ENCODE measurements around the gene SPINK14.

SPINK14 gene

GRCh38 chr5:148146487-148146886 lies 21.9 kb upstream of the SPINK14 start:
- TF ChIP-seq, protein P1, sequence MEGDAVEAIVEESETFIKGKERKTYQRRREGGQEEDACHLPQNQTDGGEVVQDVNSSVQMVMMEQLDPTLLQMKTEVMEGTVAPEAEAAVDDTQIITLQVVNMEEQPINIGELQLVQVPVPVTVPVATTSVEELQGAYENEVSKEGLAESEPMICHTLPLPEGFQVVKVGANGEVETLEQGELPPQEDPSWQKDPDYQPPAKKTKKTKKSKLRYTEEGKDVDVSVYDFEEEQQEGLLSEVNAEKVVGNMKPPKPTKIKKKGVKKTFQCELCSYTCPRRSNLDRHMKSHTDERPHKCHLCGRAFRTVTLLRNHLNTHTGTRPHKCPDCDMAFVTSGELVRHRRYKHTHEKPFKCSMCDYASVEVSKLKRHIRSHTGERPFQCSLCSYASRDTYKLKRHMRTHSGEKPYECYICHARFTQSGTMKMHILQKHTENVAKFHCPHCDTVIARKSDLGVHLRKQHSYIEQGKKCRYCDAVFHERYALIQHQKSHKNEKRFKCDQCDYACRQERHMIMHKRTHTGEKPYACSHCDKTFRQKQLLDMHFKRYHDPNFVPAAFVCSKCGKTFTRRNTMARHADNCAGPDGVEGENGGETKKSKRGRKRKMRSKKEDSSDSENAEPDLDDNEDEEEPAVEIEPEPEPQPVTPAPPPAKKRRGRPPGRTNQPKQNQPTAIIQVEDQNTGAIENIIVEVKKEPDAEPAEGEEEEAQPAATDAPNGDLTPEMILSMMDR (IDR thresholded peaks at IDR 0.05; ENCODE audit: insufficient read depth, missing control alignments) = no peak
- DNase-seq (ENCODE audit: insufficient read length, low spot score) (no peak), FAIRE-seq (no peak)

DNA sequence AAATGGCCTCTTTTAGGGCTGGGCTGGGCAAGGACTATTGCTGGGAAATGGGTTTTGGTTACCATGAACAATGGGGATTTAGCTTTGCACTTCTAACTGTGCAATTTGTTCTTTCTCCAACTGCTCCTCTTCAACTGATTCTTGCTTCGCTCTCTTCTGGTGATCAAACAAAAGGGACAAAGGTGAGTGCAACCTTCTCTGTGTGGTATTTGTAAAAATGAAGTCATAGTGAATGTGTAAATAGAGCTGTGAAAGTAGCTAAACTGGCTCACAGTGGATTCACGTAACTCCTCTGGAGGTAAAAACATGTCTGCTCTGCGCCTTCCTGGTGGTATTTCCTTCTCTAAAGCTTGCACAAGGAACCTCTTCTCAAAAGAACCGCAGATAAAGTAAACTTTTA lies 20.9 kb upstream of the SPINK14 start:
- TF ChIP-seq, protein P1 (IDR thresholded peaks at IDR 0.05; ENCODE audit: insufficient read depth, missing control alignments) = no peak
- FAIRE-seq (no peak), DNase-seq (ENCODE audit: insufficient read length, low spot score) (no peak)

- DNase-seq (ENCODE audit: insufficient read length, low spot score) = no peak
These were observed 16.5 kb upstream of the SPINK14 start for GRCh38 chr5:148151872-148152271.

GRCh38 chr5:148152781-148153180 lies 15.6 kb upstream of the SPINK14 start:
- TF ChIP-seq, protein P1 (IDR thresholded peaks at IDR 0.05; ENCODE audit: insufficient read depth, missing control alignments) = no peak
- FAIRE-seq = no peak

More at GRCh38 chr5:148151872-148152271, 16.5 kb upstream of the SPINK14 start:
- FAIRE-seq = no peak
- TF ChIP-seq, protein P1 (IDR thresholded peaks at IDR 0.05; ENCODE audit: insufficient read depth, missing control alignments) = no peak

GRCh38 chr5:148156609-148157008 lies 11.7 kb upstream of the SPINK14 start:
- TF ChIP-seq, protein P1 (IDR thresholded peaks at IDR 0.05; ENCODE audit: insufficient read depth, missing control alignments) = no peak
- FAIRE-seq = no peak
- no peak for DNase-seq (ENCODE audit: insufficient read length, low spot score)

More at GRCh38 chr5:148152781-148153180, 15.6 kb upstream of the SPINK14 start:
- no peak for DNase-seq (ENCODE audit: insufficient read length, low spot score)

GRCh38 chr5:148162038-148162437 lies 6.3 kb upstream of the SPINK14 start:
- TF ChIP-seq, protein P1 (IDR thresholded peaks at IDR 0.05; ENCODE audit: insufficient read depth, missing control alignments) = no peak
- no peak for FAIRE-seq
- DNase-seq (ENCODE audit: insufficient read length, low spot score) = no peak

GRCh38 chr5:148163345-148163744 lies 5.0 kb upstream of the SPINK14 start:
- no peak for DNase-seq (ENCODE audit: insufficient read length, low spot score)
- FAIRE-seq = no peak
- TF ChIP-seq, protein P1 (IDR thresholded peaks at IDR 0.05; ENCODE audit: insufficient read depth, missing control alignments) = no peak
